Measurements from ENCODE around the gene TSKU. TPM values are rescaled to one million over a fixed set of nuclear protein-coding genes. Genes with fewer than 3 reads are reported as not detected.

The TSKU gene
- total RNA-seq, 1 donor from 2014 or later: 27.5 TPM

DNA sequence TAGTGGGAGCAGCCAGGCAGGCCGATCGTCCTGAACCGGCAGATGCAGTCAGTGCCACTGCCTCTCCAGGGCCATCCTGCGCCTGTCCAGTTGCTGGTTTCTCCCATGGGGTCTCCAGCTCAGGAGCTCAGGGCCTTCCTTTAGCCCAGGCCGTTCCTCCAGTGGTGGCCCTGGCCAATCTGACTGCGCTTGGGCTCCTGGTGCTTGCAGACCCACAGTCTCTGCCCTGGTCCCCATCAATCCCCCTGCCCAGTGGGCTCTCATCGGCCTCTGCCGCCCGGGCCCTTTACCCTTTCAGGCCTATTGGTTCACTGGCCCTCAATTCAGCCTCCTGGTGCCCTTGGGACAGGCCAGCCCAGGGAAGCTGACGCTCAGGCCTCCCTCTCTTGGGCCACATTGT is 29.2 kb upstream of the TSKU start:
- peaks cover 12% of the 10 kb centered on the region for H3K4me1 Mint-ChIP-seq
- H3K27me3 Mint-ChIP-seq (ENCODE audit: low read depth): no peaks in the 10 kb centered on the region
- no peak overlapping the region for H3K27ac Mint-ChIP-seq (ENCODE audit: unreplicated experiment)
- DNase-seq (ENCODE audit: low read depth, low spot score): no peak
- H3K9me3 Mint-ChIP-seq: no peaks in the 10 kb centered on the region
- TF ChIP-seq, protein P1, sequence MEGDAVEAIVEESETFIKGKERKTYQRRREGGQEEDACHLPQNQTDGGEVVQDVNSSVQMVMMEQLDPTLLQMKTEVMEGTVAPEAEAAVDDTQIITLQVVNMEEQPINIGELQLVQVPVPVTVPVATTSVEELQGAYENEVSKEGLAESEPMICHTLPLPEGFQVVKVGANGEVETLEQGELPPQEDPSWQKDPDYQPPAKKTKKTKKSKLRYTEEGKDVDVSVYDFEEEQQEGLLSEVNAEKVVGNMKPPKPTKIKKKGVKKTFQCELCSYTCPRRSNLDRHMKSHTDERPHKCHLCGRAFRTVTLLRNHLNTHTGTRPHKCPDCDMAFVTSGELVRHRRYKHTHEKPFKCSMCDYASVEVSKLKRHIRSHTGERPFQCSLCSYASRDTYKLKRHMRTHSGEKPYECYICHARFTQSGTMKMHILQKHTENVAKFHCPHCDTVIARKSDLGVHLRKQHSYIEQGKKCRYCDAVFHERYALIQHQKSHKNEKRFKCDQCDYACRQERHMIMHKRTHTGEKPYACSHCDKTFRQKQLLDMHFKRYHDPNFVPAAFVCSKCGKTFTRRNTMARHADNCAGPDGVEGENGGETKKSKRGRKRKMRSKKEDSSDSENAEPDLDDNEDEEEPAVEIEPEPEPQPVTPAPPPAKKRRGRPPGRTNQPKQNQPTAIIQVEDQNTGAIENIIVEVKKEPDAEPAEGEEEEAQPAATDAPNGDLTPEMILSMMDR (conservative IDR thresholded peaks at IDR 0.05): no peak
- no peak overlapping the region for H3K4me3 Mint-ChIP-seq
- no peaks in the 10 kb centered on the region for H3K36me3 Mint-ChIP-seq (ENCODE audit: low read depth)

DNA sequence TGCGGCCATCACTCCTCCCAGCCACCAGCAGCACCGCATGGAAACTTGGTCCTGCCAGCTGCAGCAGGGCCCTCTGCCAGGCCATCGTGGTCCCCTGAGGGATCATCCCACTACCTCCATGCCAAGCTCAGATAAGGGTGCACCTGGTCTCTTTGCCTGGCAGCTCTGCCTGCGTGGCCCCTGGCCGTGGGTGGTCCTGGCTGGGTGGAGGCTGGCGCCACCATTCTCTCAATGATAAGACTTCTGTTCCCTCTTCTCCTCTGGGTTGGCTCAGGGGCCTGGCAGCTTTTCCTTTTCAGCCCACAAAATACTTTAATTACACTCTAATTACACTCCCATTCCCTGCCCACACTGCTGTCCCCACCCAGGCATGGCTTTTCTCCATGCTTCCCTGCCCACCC is 26.8 kb upstream of the TSKU start:
- Mint-ChIP-seq H3K27ac (ENCODE audit: unreplicated experiment) (no peak overlapping the region), H3K36me3 (ENCODE audit: low read depth) (no peaks in the 10 kb centered on the region), H3K4me3 (no peak overlapping the region), H3K4me1 (peaks cover 7% of the 10 kb centered on the region), H3K27me3 (ENCODE audit: low read depth) (no peaks in the 10 kb centered on the region), H3K9me3 (no peaks in the 10 kb centered on the region)
- TF ChIP-seq, protein P1 (conservative IDR thresholded peaks at IDR 0.05): no peak
- DNase-seq (ENCODE audit: low read depth, low spot score): no peak

DNA sequence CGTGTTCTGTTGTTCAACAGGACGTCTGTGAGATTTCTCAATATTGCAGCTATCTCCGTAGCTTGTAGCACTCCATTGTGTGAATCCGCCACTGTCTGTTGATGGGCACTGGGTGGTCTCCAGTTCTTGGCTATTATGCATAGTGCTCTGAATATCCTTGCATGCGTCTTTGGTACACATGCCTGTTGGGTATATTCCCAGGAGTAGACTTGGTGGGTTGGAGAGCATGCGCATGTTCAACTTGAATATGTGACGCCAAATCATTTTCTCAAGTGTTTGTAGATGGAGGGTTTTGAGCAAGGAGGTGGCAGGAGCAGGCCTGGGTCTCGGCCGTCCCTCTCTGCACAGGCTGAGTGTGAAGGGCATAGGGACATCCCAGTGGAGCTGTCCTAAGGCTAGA is 24.8 kb upstream of the TSKU start:
- no peaks in the 10 kb centered on the region for H3K36me3 Mint-ChIP-seq (ENCODE audit: low read depth)

DNA sequence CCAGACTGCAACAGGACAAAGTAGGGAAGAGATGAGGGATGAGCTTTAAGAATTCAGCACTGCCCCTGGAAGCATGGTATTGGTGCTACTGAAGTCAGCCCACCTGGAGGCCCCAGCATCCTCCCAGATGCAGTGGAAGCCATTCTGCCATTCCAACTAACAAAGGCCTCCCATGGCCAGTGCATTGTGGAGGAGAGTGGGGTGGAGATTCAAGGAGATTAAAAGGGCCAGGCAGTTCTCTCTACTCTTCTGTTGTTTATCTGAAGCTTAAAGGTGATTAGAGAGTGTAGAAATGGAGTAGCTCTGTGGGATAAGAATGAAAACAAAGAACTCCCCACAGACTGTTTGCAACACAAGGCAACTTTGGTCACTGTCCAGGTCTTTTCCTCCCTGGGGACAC is 24.1 kb upstream of the TSKU start:
- H3K36me3 Mint-ChIP-seq (ENCODE audit: low read depth): no peaks in the 10 kb centered on the region
- H3K27me3 Mint-ChIP-seq (ENCODE audit: low read depth): no peaks in the 10 kb centered on the region
- TF ChIP-seq, protein P1 (conservative IDR thresholded peaks at IDR 0.05): no peak
- no peak overlapping the region for H3K4me3 Mint-ChIP-seq
- no peaks in the 10 kb centered on the region for H3K9me3 Mint-ChIP-seq
- DNase-seq (ENCODE audit: low read depth, low spot score): no peak
- H3K4me1 Mint-ChIP-seq: no peaks in the 10 kb centered on the region
- no peak overlapping the region for H3K27ac Mint-ChIP-seq (ENCODE audit: unreplicated experiment)

More for the DNA sequence above, 24.8 kb upstream of the TSKU start:
- TF ChIP-seq, protein P1 (conservative IDR thresholded peaks at IDR 0.05): no peak
- Mint-ChIP-seq H3K4me1 (no peaks in the 10 kb centered on the region), H3K27me3 (ENCODE audit: low read depth) (no peaks in the 10 kb centered on the region), H3K4me3 (no peak overlapping the region), H3K27ac (ENCODE audit: unreplicated experiment) (no peak overlapping the region), H3K9me3 (no peaks in the 10 kb centered on the region)
- no peak for DNase-seq (ENCODE audit: low read depth, low spot score)

DNA sequence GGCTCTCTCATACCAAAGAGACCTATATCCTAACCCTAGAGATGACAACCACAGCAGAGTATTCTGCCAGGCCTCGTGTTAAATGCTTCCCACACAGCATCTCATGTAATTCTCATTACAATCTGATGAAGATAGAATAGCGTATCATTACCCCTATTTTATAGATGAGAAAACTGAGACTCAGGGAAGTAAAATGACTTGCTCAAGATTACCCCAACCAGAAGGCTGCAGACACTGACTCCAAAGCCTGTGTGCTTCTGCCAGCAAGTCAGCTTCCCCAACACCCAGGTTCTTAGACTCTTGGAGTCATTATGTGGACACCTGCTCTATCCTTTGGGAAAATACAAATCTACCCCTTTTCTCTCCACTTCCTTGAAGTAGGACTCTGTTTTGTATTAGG is 23.6 kb upstream of the TSKU start:
- DNase-seq (ENCODE audit: low read depth, low spot score): no peak
- H3K9me3 Mint-ChIP-seq: no peaks in the 10 kb centered on the region
- TF ChIP-seq, protein P1 (conservative IDR thresholded peaks at IDR 0.05): no peak
- no peaks in the 10 kb centered on the region for H3K36me3 Mint-ChIP-seq (ENCODE audit: low read depth)
- H3K4me3 Mint-ChIP-seq: no peak overlapping the region
- no peaks in the 10 kb centered on the region for H3K27me3 Mint-ChIP-seq (ENCODE audit: low read depth)
- no peaks in the 10 kb centered on the region for H3K4me1 Mint-ChIP-seq
- H3K27ac Mint-ChIP-seq (ENCODE audit: unreplicated experiment): no peak overlapping the region

DNA sequence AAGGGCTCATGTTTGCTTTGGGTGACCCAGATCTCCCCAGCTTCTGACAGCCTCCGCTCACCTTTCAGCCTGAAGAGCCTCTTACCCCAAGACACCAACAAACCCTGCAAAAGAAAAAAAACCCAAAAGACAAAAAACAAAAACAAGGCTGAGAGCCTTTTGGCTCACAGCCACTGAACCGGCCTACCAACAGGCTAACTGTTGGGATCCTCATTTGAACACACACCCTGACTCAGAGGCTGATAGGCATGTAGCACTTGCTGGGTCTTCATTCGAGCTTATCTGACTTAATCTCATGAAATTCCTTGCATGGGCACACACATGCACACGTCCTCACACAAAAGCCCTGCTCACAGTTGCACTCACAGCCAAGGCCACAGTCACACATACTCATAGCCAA is 22.9 kb upstream of the TSKU start:
- Mint-ChIP-seq H3K27ac (ENCODE audit: unreplicated experiment) (peak overlapping the region; percentile 50), H3K36me3 (ENCODE audit: low read depth) (no peaks in the 10 kb centered on the region), H3K27me3 (ENCODE audit: low read depth) (no peaks in the 10 kb centered on the region), H3K4me1 (no peaks in the 10 kb centered on the region), H3K9me3 (no peaks in the 10 kb centered on the region), H3K4me3 (no peak overlapping the region)
- no peak for DNase-seq (ENCODE audit: low read depth, low spot score)
- TF ChIP-seq, protein P1 (conservative IDR thresholded peaks at IDR 0.05): no peak
